Stimulated activated CD4-positive, alpha-beta T cell treated with anti-CD3 and anti-CD28 coated beads, Interleukin-2, amount 100 ng/mL, for 24 hours (primary cell): ENCODE data around the gene ITPK1.

Experiments used
- DNase-seq, 2 donors: peaks; one replicate each; pipeline ENCODE4 v3.0.0-alpha.2; 2020

The ITPK1 gene

GRCh38 chr14:93023802-93024434 is 91.8 kb downstream of the ITPK1 start:
- DNase-seq: no peak

- DNase-seq: peak in 1 of 2 donors; percentile 10
Measured at GRCh38 chr14:93023039-93023438, 92.7 kb downstream of the ITPK1 start.

GRCh38 chr14:93019970-93020369 is 95.8 kb downstream of the ITPK1 start:
- DNase-seq: no peak

DNA sequence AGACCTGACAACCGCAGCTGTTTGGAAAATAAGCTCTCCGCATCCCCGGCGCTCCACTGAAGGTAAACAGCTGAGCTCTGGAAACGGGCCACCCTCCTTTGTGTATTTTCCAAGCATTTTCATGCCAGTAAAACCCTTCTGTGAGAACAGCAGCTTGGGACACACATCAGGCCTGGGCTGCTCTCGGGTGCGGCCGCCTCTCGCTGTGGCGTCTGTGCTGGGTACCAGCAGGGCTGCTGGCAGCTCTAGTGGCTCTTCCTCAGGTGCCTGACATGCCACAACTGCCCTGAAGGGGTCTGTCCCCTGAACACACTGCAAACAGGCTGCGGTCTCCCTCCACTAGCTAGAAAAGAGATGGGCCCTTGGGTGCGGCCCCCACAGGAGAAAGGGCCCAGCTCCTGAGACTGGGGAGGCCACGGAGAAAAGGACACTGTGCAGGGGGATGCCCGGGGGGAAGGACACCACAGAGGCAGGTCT is 96.3 kb downstream of the ITPK1 start:
- no peak for DNase-seq

GRCh38 chr14:93018366-93018765 is 97.4 kb downstream of the ITPK1 start:
- DNase-seq: no peak

DNA sequence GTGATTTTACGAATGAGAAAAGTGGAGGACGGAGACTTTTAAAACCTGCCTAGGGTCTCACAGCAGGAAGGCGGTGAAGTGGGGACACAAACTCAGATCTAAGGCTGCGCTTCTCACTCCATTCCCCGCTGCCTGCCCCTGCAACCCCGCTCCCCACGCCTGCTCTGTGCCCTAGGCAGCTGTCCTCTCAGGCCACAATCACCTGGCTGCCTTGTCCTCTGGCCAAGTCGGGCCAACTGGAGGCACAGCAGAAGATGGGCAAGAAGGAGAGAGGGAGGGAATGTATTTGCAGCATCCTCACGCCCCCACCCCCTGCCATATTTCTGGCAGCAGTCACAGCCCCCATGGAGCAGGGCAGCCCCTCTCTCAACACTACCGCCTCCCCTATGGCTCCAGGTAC is 97.8 kb downstream of the ITPK1 start:
- DNase-seq: no peak

- no peak for DNase-seq
Measured at GRCh38 chr14:93017301-93017797, 98.4 kb downstream of the ITPK1 start.

DNA sequence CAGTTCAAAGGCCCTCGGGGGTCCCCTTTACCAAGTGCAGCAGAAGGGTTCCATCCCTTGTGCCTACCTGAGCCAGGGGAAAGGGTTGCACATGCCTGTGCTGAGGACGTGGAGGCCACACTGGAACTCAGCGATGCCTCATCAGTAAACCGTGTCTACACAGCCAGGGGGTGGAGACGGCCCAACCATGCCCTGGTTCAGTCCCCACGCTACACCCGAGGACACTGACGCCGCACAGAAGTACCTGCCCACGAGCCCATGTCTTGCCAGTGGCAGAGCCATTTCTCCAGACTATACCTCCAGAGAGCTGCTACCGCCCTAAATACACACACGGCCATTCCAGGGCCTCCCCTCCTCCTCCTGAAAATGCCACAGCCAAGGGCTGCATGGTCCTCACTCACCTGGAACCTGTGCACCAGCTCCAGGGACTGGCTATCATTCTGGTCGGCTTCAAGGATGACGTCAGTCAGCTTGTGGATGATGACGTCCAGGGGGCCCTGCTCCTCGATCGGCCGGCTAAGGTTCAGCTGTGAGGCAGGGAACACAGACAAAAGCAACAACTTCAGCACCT is 99.4 kb downstream of the ITPK1 start:
- no peak for DNase-seq

- no peak for DNase-seq
Measured at GRCh38 chr14:93015505-93015904, 100.2 kb downstream of the ITPK1 start.

DNA sequence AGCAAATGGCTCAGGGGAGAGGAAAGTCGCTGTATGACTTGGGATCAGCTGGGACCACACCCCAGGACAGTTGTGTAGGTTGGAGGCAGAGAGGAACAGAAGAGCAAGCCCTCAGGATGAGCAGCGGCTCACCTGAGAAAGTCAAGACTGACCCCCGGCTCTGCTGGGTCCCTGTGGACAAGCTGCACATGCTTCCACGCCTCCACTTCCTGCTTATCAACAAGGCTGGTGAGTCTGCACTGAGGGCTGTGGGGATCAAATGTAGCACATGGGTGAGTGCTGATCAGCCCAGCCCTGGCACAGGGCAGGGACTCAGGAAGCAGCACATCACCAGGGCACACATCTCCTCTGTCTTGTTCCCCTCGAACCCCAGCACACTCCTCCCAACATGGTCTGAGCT is 100.7 kb downstream of the ITPK1 start:
- no peak for DNase-seq

GRCh38 chr14:93014058-93015023 is 101.4 kb downstream of the ITPK1 start:
- DNase-seq: no peak

GRCh38 chr14:93012951-93013719 is 102.6 kb downstream of the ITPK1 start:
- DNase-seq: peak in 1 of 2 donors; percentile 11

- DNase-seq: no peak
Measured at GRCh38 chr14:93012506-93012905, 103.2 kb downstream of the ITPK1 start.

DNA sequence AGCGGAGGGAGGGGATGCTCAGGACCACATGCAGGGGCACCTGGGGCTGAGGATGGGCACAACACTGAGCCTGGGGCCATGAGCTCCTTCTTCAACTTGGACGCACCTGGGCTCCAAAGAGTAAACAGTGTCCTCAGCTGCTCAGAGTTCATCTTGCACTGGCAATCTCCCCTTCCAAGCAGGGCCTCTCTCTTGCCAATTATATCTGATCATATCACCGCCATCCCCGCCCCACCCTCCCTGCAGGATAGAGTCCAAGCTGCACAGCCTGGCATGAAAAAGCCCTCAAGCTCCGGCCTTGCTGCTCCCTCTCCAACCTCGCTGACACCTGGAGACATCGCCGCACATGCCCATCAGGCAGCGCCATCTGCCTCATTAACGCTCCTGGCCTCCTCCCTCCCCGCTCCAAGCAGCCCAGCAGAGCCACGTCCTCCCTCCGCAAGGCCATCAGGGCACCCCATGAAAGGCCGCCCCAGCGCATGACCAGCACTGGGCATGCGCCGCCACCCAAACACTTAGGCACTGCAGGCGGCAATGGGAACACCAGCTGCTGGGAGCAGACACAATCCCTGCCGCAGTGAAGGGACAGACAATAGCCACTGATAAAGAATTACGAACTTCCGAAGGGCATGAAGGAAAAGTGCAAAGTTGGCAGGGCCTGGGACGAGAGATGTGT is 103.9 kb downstream of the ITPK1 start:
- DNase-seq: no peak

DNA sequence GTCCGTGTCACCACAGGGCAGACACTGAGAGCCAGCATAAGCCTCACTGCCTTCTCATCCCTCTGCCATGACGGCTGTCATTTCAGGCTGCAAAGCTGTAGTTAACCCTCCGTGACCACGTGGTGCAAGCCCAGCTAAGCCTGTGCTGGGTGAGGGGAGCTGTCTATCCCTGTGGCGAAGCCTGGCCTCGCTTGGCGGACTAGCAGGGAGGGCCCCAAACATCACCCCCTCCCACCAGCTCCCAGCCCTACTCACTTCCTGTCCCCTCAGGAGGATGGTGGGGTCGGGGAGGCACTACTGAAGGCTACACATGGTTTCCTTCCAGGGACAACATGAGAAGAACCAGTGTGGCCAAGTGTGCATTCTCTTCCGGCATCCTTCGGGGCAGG is 104.6 kb downstream of the ITPK1 start:
- no peak for DNase-seq

DNA sequence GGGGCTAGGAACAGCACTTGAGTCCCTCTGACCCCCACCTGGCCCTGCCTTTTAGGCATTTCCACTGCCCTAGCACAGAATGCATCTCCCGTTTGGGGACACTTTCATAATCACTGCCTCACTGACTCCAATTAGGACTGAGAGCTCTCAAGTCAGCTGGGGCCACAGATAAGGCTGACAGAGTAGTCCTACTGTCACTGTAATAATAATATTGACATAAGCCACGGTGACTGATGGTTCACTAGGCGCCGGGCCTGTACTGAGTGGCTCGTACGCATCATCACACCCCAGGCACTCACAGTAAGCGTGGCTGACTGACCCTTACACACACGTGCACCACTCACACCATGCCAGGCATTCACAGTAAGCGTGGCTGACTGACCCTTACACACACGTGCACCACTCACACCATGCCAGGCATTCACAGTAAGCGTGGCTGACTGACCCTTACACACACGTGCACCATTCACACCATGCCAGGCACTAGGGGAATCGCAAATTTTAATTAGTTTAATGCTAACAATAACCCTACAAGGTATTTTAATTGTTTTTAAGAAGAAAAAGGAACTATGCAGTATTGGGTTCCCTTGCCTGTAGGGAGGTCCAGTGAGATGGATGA is 105.1 kb downstream of the ITPK1 start:
- no peak for DNase-seq

DNA sequence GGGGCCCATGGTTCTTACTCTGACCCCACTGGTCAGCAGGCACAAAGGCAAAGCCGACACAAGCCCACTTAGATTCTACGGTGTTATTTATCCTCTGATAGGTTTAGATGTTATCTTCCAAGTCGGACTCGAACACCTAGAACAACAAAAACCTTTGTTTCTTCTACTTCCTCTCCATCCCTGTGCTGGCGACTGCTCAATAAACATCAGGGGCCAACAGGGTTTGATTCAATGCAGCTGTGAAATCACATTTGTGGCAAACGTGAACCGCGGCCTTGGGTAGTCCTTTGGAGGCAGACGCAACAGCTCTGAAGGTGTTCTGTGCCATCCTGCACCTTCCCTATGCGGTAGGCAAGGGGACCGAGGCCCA is 105.6 kb downstream of the ITPK1 start:
- DNase-seq: no peak

GRCh38 chr14:93009471-93010129 is 106.1 kb downstream of the ITPK1 start:
- no peak for DNase-seq

- no peak for DNase-seq
Measured at GRCh38 chr14:93008381-93008780, 107.3 kb downstream of the ITPK1 start.

DNA sequence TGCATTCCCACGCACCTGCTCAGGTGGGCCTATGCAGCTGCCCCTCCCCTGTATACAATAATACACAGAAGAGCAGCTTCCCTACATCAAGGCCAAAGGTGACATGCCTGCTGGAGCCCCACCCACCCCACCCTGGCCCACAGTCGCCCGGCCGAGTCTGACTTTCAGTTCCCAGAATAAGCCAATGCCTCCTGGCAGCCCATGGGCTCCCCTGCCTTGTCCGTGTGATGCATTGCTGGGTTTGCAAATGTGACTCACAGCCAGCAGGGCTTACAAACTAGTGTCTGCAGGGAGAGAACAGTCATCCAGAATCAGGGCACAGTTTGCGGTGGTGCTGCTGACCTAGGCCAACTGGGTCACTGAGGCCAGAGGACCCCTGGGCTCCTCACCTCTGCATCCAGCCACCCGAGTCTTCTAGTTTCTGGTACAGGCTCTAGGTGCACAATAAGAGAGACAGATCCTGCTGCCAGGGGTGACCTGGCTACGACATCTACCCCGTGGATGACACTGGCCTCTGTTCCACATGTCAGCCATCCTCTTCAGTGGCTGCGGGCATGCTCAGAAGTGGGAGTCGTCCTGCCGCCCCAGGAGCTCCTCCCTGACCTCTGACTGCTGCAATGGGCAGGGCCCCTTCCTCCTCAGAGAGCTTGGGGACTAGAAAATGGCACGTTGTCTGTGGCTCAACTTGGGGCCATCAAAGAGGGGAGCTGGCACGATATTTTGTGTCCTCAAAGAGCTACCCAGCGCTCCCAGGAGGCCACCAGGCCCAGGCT is 108.3 kb downstream of the ITPK1 start:
- no peak for DNase-seq
